Measurements from ENCODE around the gene GRAMD1B. TPM values are rescaled to one million over a fixed set of nuclear protein-coding genes. Genes with fewer than 3 reads are reported as not detected.

GRAMD1B gene
- total and polyA plus RNA-seq, 2 donors (not counting 1 experiment from before 2014, with no cell fraction given) = 0.58 to 11.6 TPM

- no peak overlapping the region for H2AFZ ChIP-seq (ENCODE audit: insufficient read depth, low read depth, low read length, poor library complexity, severe bottlenecking)
- CTCF ChIA-PET = no interaction called here
- intact Hi-C loops (cut with micrococcal nuclease) = no loop called here
- H3K4me3 Mint-ChIP-seq = no peak overlapping the region
- no peaks in the 10 kb centered on the region for H3K79me2 ChIP-seq (ENCODE audit: control insufficient read depth, insufficient read depth, low read length)
- no peak overlapping the region for H3K27ac ChIP-seq (ENCODE audit: low read length in 2 of 2)
- no peaks in the 10 kb centered on the region for H3K9me3 ChIP-seq (ENCODE audit: control extremely low read depth in 1 of 3, control insufficient read depth in 2 of 3, insufficient read depth in 1 of 3, low read length in 2 of 3)
- H3K4me2 ChIP-seq (replicated peaks; ENCODE audit: low read depth, low read length, poor library complexity, severe bottlenecking) = no peak overlapping the region
- no peak for TF ChIP-seq CTCF (IDR thresholded peaks at IDR 0.05)
- no peak for TF ChIP-seq EZH2 (IDR thresholded peaks at IDR 0.05; ENCODE audit: borderline replicate concordance, insufficient read depth, low read depth, low read length, poor library complexity, severe bottlenecking)
- no peaks in the 10 kb centered on the region for H4K20me1 ChIP-seq (ENCODE audit: control insufficient read depth, insufficient read depth, low read length, poor library complexity, severe bottlenecking)
- no peaks in the 10 kb centered on the region for H3K27me3 ChIP-seq (replicated peaks in 1 of 4; ENCODE audit: control extremely low read depth in 1 of 4, control insufficient read depth in 3 of 4, insufficient read depth in 4 of 4, low read length in 3 of 4)
- POLR2A ChIA-PET = no interaction called here
- H3K9me3 Mint-ChIP-seq (ENCODE audit: insufficient read depth) = no peaks in the 10 kb centered on the region
- H3K4me1 Mint-ChIP-seq = no peaks in the 10 kb centered on the region
- no peak overlapping the region for H3K9ac ChIP-seq (ENCODE audit: low read length)
- DNase-seq = no peak
- no peaks in the 10 kb centered on the region for H3K27me3 Mint-ChIP-seq
- H3K36me3 ChIP-seq (replicated peaks in 1 of 2; ENCODE audit: control extremely low read depth in 1 of 2, control insufficient read depth in 1 of 2, extremely low read depth in 1 of 2, insufficient read depth in 2 of 2, low read length in 1 of 2) = no peaks in the 10 kb centered on the region
- no peak overlapping the region for H3K27ac Mint-ChIP-seq
- no peak for ATAC-seq (ENCODE audit: low read depth)
- H3K4me1 ChIP-seq (ENCODE audit: control insufficient read depth in 2 of 2, insufficient read depth in 2 of 2, low read length in 2 of 2) = no peaks in the 10 kb centered on the region
- H3K4me3 ChIP-seq (ENCODE audit: control extremely low read depth in 1 of 5, extremely low read depth in 1 of 5, insufficient read depth in 1 of 5, low read depth in 2 of 5, low read length in 4 of 5) = no peak overlapping the region
These were observed 46.0 kb upstream of the GRAMD1B start for GRCh38 chr11:123384116-123384515.

GRCh38 chr11:123386796-123387510 lies 43.1 kb upstream of the GRAMD1B start:
- no peaks in the 10 kb centered on the region for H3K27me3 ChIP-seq (replicated peaks in 1 of 4; ENCODE audit: control extremely low read depth in 1 of 4, control insufficient read depth in 3 of 4, insufficient read depth in 4 of 4, low read length in 3 of 4)
- no peaks in the 10 kb centered on the region for H3K36me3 ChIP-seq (replicated peaks in 1 of 2; ENCODE audit: control extremely low read depth in 1 of 2, control insufficient read depth in 1 of 2, extremely low read depth in 1 of 2, insufficient read depth in 2 of 2, low read length in 1 of 2)
- Mint-ChIP-seq H3K4me1 (no peaks in the 10 kb centered on the region), H3K4me3 (no peak overlapping the region), H3K27me3 (no peaks in the 10 kb centered on the region), H3K9me3 (ENCODE audit: insufficient read depth) (no peaks in the 10 kb centered on the region), H3K27ac (no peak overlapping the region)
- no peaks in the 10 kb centered on the region for H3K79me2 ChIP-seq (ENCODE audit: control insufficient read depth, insufficient read depth, low read length)
- POLR2A ChIA-PET = no interaction called here
- DNase-seq (no peak), ATAC-seq (ENCODE audit: low read depth) (no peak)
- 82% methylated on average over 7 of the region's 9 CpGs for WGBS (ENCODE audit: insufficient coverage)
- no peaks in the 10 kb centered on the region for H4K20me1 ChIP-seq (ENCODE audit: control insufficient read depth, insufficient read depth, low read length, poor library complexity, severe bottlenecking)
- TF ChIP-seq EZH2 (IDR thresholded peaks at IDR 0.05; ENCODE audit: borderline replicate concordance, insufficient read depth, low read depth, low read length, poor library complexity, severe bottlenecking) (no peak), CTCF (IDR thresholded peaks at IDR 0.05) (no peak)
- intact Hi-C loops (cut with micrococcal nuclease) = no loop called here
- no peaks in the 10 kb centered on the region for H3K9me3 ChIP-seq (ENCODE audit: control extremely low read depth in 1 of 3, control insufficient read depth in 2 of 3, insufficient read depth in 1 of 3, low read length in 2 of 3)
- H3K4me3 ChIP-seq (ENCODE audit: control extremely low read depth in 1 of 5, extremely low read depth in 1 of 5, insufficient read depth in 1 of 5, low read depth in 2 of 5, low read length in 4 of 5) = no peak overlapping the region
- no peak overlapping the region for H2AFZ ChIP-seq (ENCODE audit: insufficient read depth, low read depth, low read length, poor library complexity, severe bottlenecking)
- no peak overlapping the region for H3K4me2 ChIP-seq (replicated peaks; ENCODE audit: low read depth, low read length, poor library complexity, severe bottlenecking)
- H3K27ac ChIP-seq (ENCODE audit: low read length in 2 of 2) = no peak overlapping the region
- no peaks in the 10 kb centered on the region for H3K4me1 ChIP-seq (ENCODE audit: control insufficient read depth in 2 of 2, insufficient read depth in 2 of 2, low read length in 2 of 2)
- H3K9ac ChIP-seq (ENCODE audit: low read length) = no peak overlapping the region
- CTCF ChIA-PET = interaction anchor here (1.1 kb wide), 1 partner anchor 9 kb away, joined by 3 read pairs; no protein-coding TSS in a partner anchor
